GM19372 (cell line): Measurements from ENCODE around the gene TMEM168.

Source experiments
- ATAC-seq: cut with Tn5 transposase; IDR thresholded peaks from one replicate; pipeline ENCODE4 v1.9.1; 2021; ENCODE audit warnings: mild to moderate bottlenecking, low read depth, moderate library complexity; ENCODE audit not compliant: unreplicated experiment

The TMEM168 gene

DNA sequence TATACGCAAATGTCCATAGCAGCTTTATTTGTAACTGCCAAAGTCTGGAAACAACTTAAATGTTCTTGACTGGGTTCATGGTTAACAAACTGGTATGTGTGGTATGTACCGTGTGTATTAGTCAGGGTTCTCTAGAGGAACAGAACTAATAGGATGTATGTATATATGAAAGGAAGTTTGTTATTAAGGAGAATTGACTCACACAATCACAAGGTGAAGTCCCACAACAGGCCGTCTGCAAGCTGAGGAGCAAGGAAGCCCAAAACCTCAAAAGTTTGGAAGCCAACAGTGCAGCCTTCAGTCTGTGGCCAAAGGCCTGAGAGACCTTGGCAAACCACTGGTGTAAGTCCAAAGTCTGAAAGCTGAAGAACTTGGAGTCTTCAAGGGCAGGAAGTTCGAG, 66.8 kb downstream of the TMEM168 start:
- ATAC-seq, result no peak

DNA sequence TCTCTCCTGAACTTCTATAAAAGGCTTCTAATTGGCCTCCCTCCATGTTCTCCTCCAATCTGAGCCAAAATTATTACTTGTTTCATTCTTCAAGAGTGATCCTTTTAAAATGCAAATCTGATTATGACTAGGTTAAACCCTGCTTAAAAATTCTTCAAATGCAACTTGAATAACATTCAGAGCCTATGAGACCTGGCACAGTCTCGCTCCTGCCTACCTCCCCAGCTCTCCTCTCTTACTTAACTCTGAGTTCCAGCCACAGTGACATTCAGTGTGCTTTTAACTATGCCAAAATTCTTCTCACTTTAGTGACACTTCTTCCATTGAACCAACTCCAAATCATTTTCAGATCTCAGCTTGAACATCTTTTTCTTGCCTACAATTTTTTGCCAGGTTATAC, 68.8 kb downstream of the TMEM168 start:
- ATAC-seq, result no peak

DNA sequence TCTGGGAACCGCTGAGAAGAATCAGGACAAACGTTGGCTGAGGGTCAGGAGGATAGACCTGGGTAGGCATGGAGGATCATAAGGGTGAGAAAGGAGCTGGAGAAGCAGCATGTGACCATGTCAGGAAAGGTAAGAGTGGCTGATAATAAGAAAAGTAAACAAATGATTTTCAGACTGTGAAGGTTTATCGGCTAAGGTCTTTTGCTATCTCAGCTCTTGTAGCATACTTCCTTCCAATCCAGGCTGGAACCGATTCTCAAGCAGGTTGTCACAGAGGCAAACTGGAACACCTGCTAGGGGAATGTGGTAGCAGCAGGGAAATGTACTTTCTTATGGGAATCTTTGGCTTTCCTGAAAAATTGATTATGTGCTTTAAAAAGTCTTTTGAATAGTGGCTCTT, 74.7 kb downstream of the TMEM168 start:
- ATAC-seq, result no peak

DNA sequence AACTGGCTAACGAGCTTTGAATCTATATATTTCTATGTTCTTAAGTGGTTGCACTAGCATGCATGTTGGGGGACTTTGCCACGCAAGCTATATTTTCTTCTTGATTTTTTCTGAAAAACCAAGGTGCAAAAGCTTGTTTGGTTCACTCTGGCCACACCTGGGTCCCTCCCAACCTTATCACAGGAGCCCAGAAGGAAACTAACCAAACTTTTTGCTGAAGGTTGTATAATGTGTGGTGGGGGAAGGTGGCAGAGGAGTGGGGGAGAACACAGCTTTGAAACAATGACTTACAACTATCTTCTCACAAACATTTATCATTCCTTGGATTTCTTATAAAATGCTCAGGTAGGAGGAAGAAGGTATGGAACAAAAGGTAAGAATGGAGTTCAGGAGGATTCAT, 75.3 kb downstream of the TMEM168 start:
- ATAC-seq, result no peak
